GM12865 (cell line): ENCODE measurements around the gene NHERF2.

ENCODE experiments used
- DNase-seq: peaks from one replicate; pipeline ENCODE4 v3.0.0; 2010; ENCODE audit warnings: low read depth
- H3K4me3 ChIP-seq: 2 replicates; pipeline ENCODE4 v1.5.1; 2011; ENCODE audit warnings: mild to moderate bottlenecking, low read depth, low read length, control low read depth
- CTCF ChIP-seq: IDR thresholded peaks from 2 replicates; pipeline ENCODE4 v1.5.1; 2011; ENCODE audit warnings: low read length, control low read depth, low read depth, inconsistent platforms; ENCODE audit not compliant: insufficient read depth; ENCODE audit errors: missing control alignments

NHERF2 gene

GRCh38 chr16:1998852-1999801 lies 27.6 kb upstream of the NHERF2 start:
- DNase-seq, result no peak
- no peak for TF ChIP-seq CTCF
- no peak overlapping the region for H3K4me3 ChIP-seq

GRCh38 chr16:1999866-2000514 lies 26.7 kb upstream of the NHERF2 start:
- TF ChIP-seq CTCF, result no peak
- H3K4me3 ChIP-seq, result no peak overlapping the region
- DNase-seq, result no peak

- H3K4me3 ChIP-seq, result no peak overlapping the region
- DNase-seq, result no peak
- no peak for TF ChIP-seq CTCF
These were observed 25.7 kb upstream of the NHERF2 start for GRCh38 chr16:2001035-2001434.

GRCh38 chr16:2001456-2002355 lies 25.0 kb upstream of the NHERF2 start:
- TF ChIP-seq CTCF, result no peak
- no peak overlapping the region for H3K4me3 ChIP-seq

GRCh38 chr16:2002406-2003230 lies 24.1 kb upstream of the NHERF2 start:
- no peak for DNase-seq
- no peak for TF ChIP-seq CTCF
- H3K4me3 ChIP-seq, result no peak overlapping the region

More at GRCh38 chr16:2001456-2002355, 25.0 kb upstream of the NHERF2 start:
- no peak for DNase-seq

- TF ChIP-seq CTCF, result no peak
- DNase-seq, result no peak
- no peak overlapping the region for H3K4me3 ChIP-seq
These were observed 23.4 kb upstream of the NHERF2 start for GRCh38 chr16:2003231-2003826.
